GM23338 (cell line): ENCODE results near the gene CERS5. TPM values are rescaled to one million over a fixed set of nuclear protein-coding genes. Genes with fewer than 3 reads are reported as not detected.

Experiments used
- ATAC-seq: fragments of 200-7000 bp; cut with Tn5 transposase; 3 replicates; pipeline ENCODE4 v1.9.1; 2020
- DNase-seq: peaks from one replicate; pipeline ENCODE4 v3.0.0-alpha.2; 2015; ENCODE audit warnings: low spot score
- H2AFZ ChIP-seq: fragments of 200-600 bp; sonication (generic); 2 replicates; pipeline ENCODE4 v1.8.0; 2016; ENCODE audit warnings: antibody characterized with exemption, mild to moderate bottlenecking, moderate library complexity
- H3F3A ChIP-seq: fragments of 200-600 bp; sonication (generic); replicated peaks from 2 replicates; pipeline ENCODE4 v1.8.0; 2017; ENCODE audit warnings: antibody characterized with exemption, mixed run types, low read depth
- H3K27ac ChIP-seq: fragments of 200-600 bp; sonication (generic); 2 replicates; pipeline ENCODE4 v1.6.1; 2016; ENCODE audit warnings: low read depth
- H3K27me3 ChIP-seq: fragments of 200-600 bp; sonication (generic); 2 replicates; pipeline ENCODE4 v1.8.0; 2016; ENCODE audit warnings: mild to moderate bottlenecking, mixed run types, moderate library complexity; ENCODE audit not compliant: insufficient read depth
- H3K36me3 ChIP-seq: fragments of 200-600 bp; sonication (generic); 2 replicates; pipeline ENCODE4 v1.8.0; 2016; ENCODE audit warnings: mild to moderate bottlenecking; ENCODE audit not compliant: insufficient read depth
- H3K4me1 ChIP-seq: fragments of 200-600 bp; sonication (generic); 2 replicates; pipeline ENCODE4 v1.8.0; 2016; ENCODE audit warnings: mild to moderate bottlenecking, moderate library complexity; ENCODE audit not compliant: insufficient read depth
- H3K4me2 ChIP-seq: fragments of 200-600 bp; sonication (generic); 2 replicates; pipeline ENCODE4 v1.7.1; 2017; ENCODE audit warnings: mixed run types
- H3K4me3 ChIP-seq: fragments of 200-600 bp; sonication (generic); 2 replicates; pipeline ENCODE4 v1.6.1; 2016; ENCODE audit warnings: mixed run types
- H3K79me2 ChIP-seq: fragments of 200-600 bp; sonication (generic); replicated peaks from 2 replicates; pipeline ENCODE4 v1.8.0; 2017; ENCODE audit warnings: mild to moderate bottlenecking; ENCODE audit not compliant: insufficient read depth
- H3K9me2 ChIP-seq: fragments of 200-600 bp; sonication (generic); 2 replicates; pipeline ENCODE4 v1.8.0; 2017; ENCODE audit not compliant: insufficient read depth
- H4K20me1 ChIP-seq: fragments of 200-600 bp; sonication (generic); replicated peaks from 2 replicates; pipeline ENCODE4 v1.8.0; 2017; ENCODE audit warnings: mild to moderate bottlenecking; ENCODE audit not compliant: insufficient read depth
- H3K27ac Mint-ChIP-seq: 2 replicates; pipeline ENCODE4 v1.8.0; 2020; ENCODE audit warnings: inconsistent platforms, mild to moderate bottlenecking, moderate library complexity, mixed read lengths
- H3K27me3 Mint-ChIP-seq: 3 replicates; pipeline ENCODE4 v1.8.0; 2022; ENCODE audit warnings: low read depth, mild to moderate bottlenecking, moderate library complexity, mixed read lengths, inconsistent platforms; ENCODE audit not compliant: insufficient read depth, poor library complexity
- H3K36me3 Mint-ChIP-seq: 3 replicates; pipeline ENCODE4 v1.8.0; 2021; ENCODE audit warnings: low read depth, mild to moderate bottlenecking, inconsistent platforms, moderate library complexity, mixed read lengths
- H3K4me1 Mint-ChIP-seq: 3 replicates; pipeline ENCODE4 v1.8.0; 2020; ENCODE audit warnings: mild to moderate bottlenecking, inconsistent platforms, mixed read lengths
- H3K4me3 Mint-ChIP-seq: 3 replicates; pipeline ENCODE4 v1.8.0; 2021; ENCODE audit warnings: moderate library complexity, mild to moderate bottlenecking, inconsistent platforms, mixed read lengths
- H3K9me3 Mint-ChIP-seq: 3 replicates; pipeline ENCODE4 v1.8.0; 2020; ENCODE audit warnings: moderate library complexity, mild to moderate bottlenecking, inconsistent platforms, mixed read lengths
- CREB1 ChIP-seq: fragments of 250-450 bp; sonication (Bioruptor Pico); IDR thresholded peaks from 2 replicates; pipeline ENCODE4 v1.5.0; 2020; ENCODE audit warnings: low read depth, mild to moderate bottlenecking, moderate library complexity
- CTCF ChIP-seq, 2 experiments: fragments of 200-600 bp in 1 of 2; sonication (generic) in 1 of 2; conservative IDR thresholded peaks; 2 replicates each; pipeline versions ENCODE4 v1.5.1 to v1.6.1; 2016 to 2017; ENCODE audit warnings: antibody characterized with exemption in 2 of 2, low read depth in 2 of 2, mild to moderate bottlenecking in 2 of 2, moderate library complexity in 1 of 2
- ETS1 ChIP-seq: IDR thresholded peaks from 2 replicates; pipeline ENCODE4 v1.6.1; 2016; ENCODE audit warnings: antibody characterized with exemption
- EZH2 ChIP-seq: fragments of 200-600 bp; sonication (generic); IDR thresholded peaks from one replicate; pipeline ENCODE4 v1.8.0; 2017; ENCODE audit warnings: antibody characterized with exemption, mild to moderate bottlenecking, low read depth; ENCODE audit not compliant: unreplicated experiment
- EZH2phosphoT487 ChIP-seq: fragments of 200-600 bp; sonication (generic); IDR thresholded peaks from one replicate; pipeline ENCODE4 v1.8.1; 2018; ENCODE audit warnings: antibody characterized with exemption; ENCODE audit not compliant: unreplicated experiment
- JUNB ChIP-seq: IDR thresholded peaks from one replicate; pipeline ENCODE4 v1.6.1; 2016; ENCODE audit warnings: antibody characterized with exemption; ENCODE audit not compliant: unreplicated experiment
- NANOG ChIP-seq: IDR thresholded peaks from 2 replicates; pipeline ENCODE4 v1.6.1; 2016; ENCODE audit warnings: antibody characterized with exemption, borderline replicate concordance
- POLR2AphosphoS5 ChIP-seq: IDR thresholded peaks from 2 replicates; pipeline ENCODE4 v1.6.1; 2016; ENCODE audit warnings: antibody characterized with exemption, low read depth
- REST ChIP-seq: IDR thresholded peaks from one replicate; pipeline ENCODE4 v1.6.1; 2018; ENCODE audit warnings: antibody characterized with exemption; ENCODE audit not compliant: unreplicated experiment
- STAT1 ChIP-seq: IDR thresholded peaks from one replicate; pipeline ENCODE4 v1.6.1; 2016; ENCODE audit warnings: antibody characterized with exemption; ENCODE audit not compliant: unreplicated experiment
- ZNF114 ChIP-seq: fragments of 250-450 bp; sonication (Bioruptor Pico); IDR thresholded peaks from 2 replicates; pipeline ENCODE4 v1.5.0; 2020; ENCODE audit warnings: mild to moderate bottlenecking, moderate library complexity
- ZNF331 ChIP-seq: fragments of 250-450 bp; sonication (Bioruptor Pico); IDR thresholded peaks from 2 replicates; pipeline ENCODE4 v1.5.0; 2020; ENCODE audit warnings: low read depth, mild to moderate bottlenecking, moderate library complexity
- polyA plus RNA-seq: library from polyadenylated mRNA; unstranded; fragments of >200 nt; fragmentation: Nextera tagmentation; extraction: Ambion mirVana; gene quantifications from 2 replicates; pipeline ENCODE4 v1.2.1, GENCODE V29; 2016
- total RNA-seq: library from RNA; depleted of rRNA; stranded (reverse); fragments of >200 nt; shearing (Covaris generic); gene quantifications from 2 replicates; pipeline ENCODE4 v1.2.3, GENCODE V29; 2014
- TF ChIP-seq, protein P1 (sequence below): fragments of 250-450 bp; sonication (Bioruptor Pico); IDR thresholded peaks from 2 replicates; pipeline ENCODE4 v1.5.0; 2020; ENCODE audit warnings: mild to moderate bottlenecking, moderate library complexity

The CERS5 gene
- total and polyA plus RNA-seq, 2 experiments from 2014 or later = 42.7 to 56.5 TPM

- H3K4me2 ChIP-seq = no peak overlapping the region
- Mint-ChIP-seq H3K4me3 (no peak overlapping the region), H3K9me3 (no peaks in the 10 kb centered on the region), H3K4me1 (peaks cover 17% of the 10 kb centered on the region), H3K36me3 (peaks cover 23% of the 10 kb centered on the region; the same call in 2 of the 3 replicates), H3K27ac (no peak overlapping the region), H3K27me3 (peaks cover 6% of the 10 kb centered on the region)
- peaks cover 24% of the 10 kb centered on the region for H3K4me1 ChIP-seq
- H3K4me3 ChIP-seq = no peak overlapping the region
- no peak overlapping the region for H3K27ac ChIP-seq
- H3K27me3 ChIP-seq = no peaks in the 10 kb centered on the region
- H4K20me1 ChIP-seq = no peaks in the 10 kb centered on the region
- H3K9me2 ChIP-seq = no peaks in the 10 kb centered on the region
- no peak overlapping the region for H2AFZ ChIP-seq
- H3K79me2 ChIP-seq = peaks cover 29% of the 10 kb centered on the region; the same call in 1 of the 2 replicates
- H3K36me3 ChIP-seq = peaks cover 6% of the 10 kb centered on the region; the same call in 1 of the 2 replicates
- TF ChIP-seq POLR2AphosphoS5 (no peak), NANOG (no peak), ZNF331 (CRISPR knock-in tag) (no peak), EZH2phosphoT487 (no peak), CTCF (conservative IDR thresholded peaks at IDR 0.05; ENCODE audit: low read depth in 2 of 2) (no peak), ZNF114 (CRISPR knock-in tag) (no peak), ETS1 (no peak), CREB1 (no peak), EZH2 (no peak), REST (no peak), STAT1 (no peak), JUNB (no peak)
- TF ChIP-seq, protein P1, sequence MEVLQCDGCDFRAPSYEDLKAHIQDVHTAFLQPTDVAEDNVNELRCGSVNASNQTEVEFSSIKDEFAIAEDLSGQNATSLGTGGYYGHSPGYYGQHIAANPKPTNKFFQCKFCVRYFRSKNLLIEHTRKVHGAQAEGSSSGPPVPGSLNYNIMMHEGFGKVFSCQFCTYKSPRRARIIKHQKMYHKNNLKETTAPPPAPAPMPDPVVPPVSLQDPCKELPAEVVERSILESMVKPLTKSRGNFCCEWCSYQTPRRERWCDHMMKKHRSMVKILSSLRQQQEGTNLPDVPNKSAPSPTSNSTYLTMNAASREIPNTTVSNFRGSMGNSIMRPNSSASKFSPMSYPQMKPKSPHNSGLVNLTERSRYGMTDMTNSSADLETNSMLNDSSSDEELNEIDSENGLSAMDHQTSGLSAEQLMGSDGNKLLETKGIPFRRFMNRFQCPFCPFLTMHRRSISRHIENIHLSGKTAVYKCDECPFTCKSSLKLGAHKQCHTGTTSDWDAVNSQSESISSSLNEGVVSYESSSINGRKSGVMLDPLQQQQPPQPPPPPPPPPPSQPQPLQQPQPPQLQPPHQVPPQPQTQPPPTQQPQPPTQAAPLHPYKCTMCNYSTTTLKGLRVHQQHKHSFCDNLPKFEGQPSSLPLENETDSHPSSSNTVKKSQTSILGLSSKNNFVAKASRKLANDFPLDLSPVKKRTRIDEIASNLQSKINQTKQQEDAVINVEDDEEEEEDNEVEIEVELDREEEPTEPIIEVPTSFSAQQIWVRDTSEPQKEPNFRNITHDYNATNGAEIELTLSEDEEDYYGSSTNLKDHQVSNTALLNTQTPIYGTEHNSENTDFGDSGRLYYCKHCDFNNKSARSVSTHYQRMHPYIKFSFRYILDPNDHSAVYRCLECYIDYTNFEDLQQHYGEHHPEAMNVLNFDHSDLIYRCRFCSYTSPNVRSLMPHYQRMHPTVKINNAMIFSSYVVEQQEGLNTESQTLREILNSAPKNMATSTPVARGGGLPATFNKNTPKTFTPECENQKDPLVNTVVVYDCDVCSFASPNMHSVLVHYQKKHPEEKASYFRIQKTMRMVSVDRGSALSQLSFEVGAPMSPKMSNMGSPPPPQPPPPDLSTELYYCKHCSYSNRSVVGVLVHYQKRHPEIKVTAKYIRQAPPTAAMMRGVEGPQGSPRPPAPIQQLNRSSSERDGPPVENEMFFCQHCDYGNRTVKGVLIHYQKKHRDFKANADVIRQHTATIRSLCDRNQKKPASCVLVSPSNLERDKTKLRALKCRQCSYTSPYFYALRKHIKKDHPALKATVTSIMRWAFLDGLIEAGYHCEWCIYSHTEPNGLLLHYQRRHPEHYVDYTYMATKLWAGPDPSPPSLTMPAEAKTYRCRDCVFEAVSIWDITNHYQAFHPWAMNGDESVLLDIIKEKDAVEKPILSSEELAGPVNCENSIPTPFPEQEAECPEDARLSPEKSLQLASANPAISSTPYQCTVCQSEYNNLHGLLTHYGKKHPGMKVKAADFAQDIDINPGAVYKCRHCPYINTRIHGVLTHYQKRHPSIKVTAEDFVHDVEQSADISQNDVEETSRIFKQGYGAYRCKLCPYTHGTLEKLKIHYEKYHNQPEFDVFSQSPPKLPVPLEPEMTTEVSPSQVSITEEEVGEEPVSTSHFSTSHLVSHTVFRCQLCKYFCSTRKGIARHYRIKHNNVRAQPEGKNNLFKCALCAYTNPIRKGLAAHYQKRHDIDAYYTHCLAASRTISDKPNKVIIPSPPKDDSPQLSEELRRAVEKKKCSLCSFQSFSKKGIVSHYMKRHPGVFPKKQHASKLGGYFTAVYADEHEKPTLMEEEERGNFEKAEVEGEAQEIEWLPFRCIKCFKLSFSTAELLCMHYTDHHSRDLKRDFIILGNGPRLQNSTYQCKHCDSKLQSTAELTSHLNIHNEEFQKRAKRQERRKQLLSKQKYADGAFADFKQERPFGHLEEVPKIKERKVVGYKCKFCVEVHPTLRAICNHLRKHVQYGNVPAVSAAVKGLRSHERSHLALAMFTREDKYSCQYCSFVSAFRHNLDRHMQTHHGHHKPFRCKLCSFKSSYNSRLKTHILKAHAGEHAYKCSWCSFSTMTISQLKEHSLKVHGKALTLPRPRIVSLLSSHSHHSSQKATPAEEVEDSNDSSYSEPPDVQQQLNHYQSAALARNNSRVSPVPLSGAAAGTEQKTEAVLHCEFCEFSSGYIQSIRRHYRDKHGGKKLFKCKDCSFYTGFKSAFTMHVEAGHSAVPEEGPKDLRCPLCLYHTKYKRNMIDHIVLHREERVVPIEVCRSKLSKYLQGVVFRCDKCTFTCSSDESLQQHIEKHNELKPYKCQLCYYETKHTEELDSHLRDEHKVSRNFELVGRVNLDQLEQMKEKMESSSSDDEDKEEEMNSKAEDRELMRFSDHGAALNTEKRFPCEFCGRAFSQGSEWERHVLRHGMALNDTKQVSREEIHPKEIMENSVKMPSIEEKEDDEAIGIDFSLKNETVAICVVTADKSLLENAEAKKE (CRISPR knock-in tag) = no peak
- no peak for DNase-seq
- no peaks in the 10 kb centered on the region; the same call in 1 of the 2 replicates for H3F3A ChIP-seq
- ATAC-seq = no peak
Measured at GRCh38 chr12:50207424-50207823, 40.3 kb upstream of the CERS5 start.
